Activated CD8-positive, alpha-beta memory T cell treated with anti-CD3 and anti-CD28 coated beads for 24 hours (primary cell): Measurements from ENCODE around the gene RPP21.

Experiments used
- DNase-seq: peaks from one replicate; pipeline ENCODE4 v3.0.0-alpha.2; 2020

The RPP21 gene

GRCh38 chr6:30386166-30386565 is 41.2 kb downstream of the RPP21 start:
- DNase-seq = no peak

DNA sequence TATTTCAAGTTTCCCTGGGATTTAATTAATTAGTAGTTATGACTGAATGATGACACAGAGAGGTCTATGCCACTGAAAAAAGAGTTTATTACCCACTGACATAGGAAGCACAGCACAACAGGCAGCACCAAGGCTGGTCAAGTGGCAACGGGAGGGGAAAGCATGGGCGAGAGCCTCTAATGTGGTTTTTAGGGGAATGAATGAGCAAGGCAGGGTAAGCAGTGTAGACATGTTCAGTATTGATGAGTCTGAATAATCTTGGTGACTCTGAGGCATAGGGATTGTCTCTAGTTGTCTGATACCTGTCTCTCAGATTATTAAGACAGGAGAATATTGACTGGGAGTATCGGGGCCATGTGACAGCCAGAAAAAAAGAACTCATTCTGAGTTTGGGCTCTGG is 46.3 kb downstream of the RPP21 start:
- no peak for DNase-seq

GRCh38 chr6:30394139-30394538 is 49.2 kb downstream of the RPP21 start:
- DNase-seq = no peak
